Motor neuron (in vitro differentiated cells): ENCODE measurements around the gene OPCML. TPM values are rescaled to one million over a fixed set of nuclear protein-coding genes. Genes with fewer than 3 reads are reported as not detected.
A peak's percentile ranks its signal among the peaks of the same experiment; 100 is the strongest.

ENCODE experiments used
- ATAC-seq, 8 experiments: fragments of 200-7000 bp; cut with Tn5 transposase; replicated peaks in 6 of 8; 2 replicates each; pipeline ENCODE4 v1.8.0; 2021; ENCODE audit warnings: mild to moderate bottlenecking in 8 of 8, moderate library complexity in 8 of 8
- H3K27ac ChIP-seq, 2 donors: fragments of 250-450 bp; sonication (Bioruptor Pico); 2 replicates each; pipeline ENCODE4 v1.9.0; 2021; ENCODE audit warnings: antibody characterized with exemption in 2 of 2, mild to moderate bottlenecking in 2 of 2, moderate library complexity in 1 of 2
- H3K4me1 ChIP-seq, 2 donors: fragments of 250-450 bp; sonication (Bioruptor Pico); replicated peaks in 1 of 2; 2 replicates each; pipeline ENCODE4 v1.6.1; 2021; ENCODE audit warnings: antibody characterized with exemption in 2 of 2, mild to moderate bottlenecking in 2 of 2, moderate library complexity in 1 of 2
- H3K4me3 ChIP-seq, 5 donors: fragments of 250-450 bp; sonication (Bioruptor Pico); 2 replicates each; pipeline ENCODE4 v1.9.0; 2021; ENCODE audit warnings: antibody characterized with exemption in 5 of 5, mild to moderate bottlenecking in 5 of 5, moderate library complexity in 4 of 5
- WGBS, 10 experiments: fragments of 450-650 bp; shearing (Covaris generic); methylation state at CpG; one replicate each; pipeline ENCODE4 v1.0.0; 2022; 5-methylcytosine and 5-hydroxymethylcytosine counted together
- in situ Hi-C, 9 experiments: fragments of 400-800 bp; cut with MboI; loops; one replicate each; pipeline ENCODE4 v1.15.0; 2021; ENCODE audit warnings: low sequenced_read_pairs in 9 of 9, low pct_unique_long_range_greater_than_20kb in 2 of 9; ENCODE audit not compliant: unreplicated experiment in 9 of 9
- total RNA-seq, 8 experiments: library from RNA; unstranded; fragments of 300-600 nt; gene quantifications; 2 replicates each; pipeline versions ENCODE4 v1.2.3 to v1.2.4, GENCODE V29; 2022

OPCML gene
- total RNA-seq, 8 experiments from 2014 or later, result 0.40 to 20.1 (median 7.2) TPM

GRCh38 chr11:132846075-132846474 is 686.2 kb downstream of the OPCML start:
- ATAC-seq, result no peak
- Histone ChIP-seq H3K27ac (no peak overlapping the region), H3K4me3 (no peak overlapping the region), H3K4me1 (peaks cover 0 to 31% of the 10 kb centered on the region in 2 donors)
- in situ Hi-C loops, result no loop called here
- 31 to 100% (median 75%) methylated on average over 1 to 4 of the region's 4 CpGs for WGBS, 10 experiments

- in situ Hi-C loops, result no loop called here
- no peak overlapping the region for H3K27ac ChIP-seq
- no peak overlapping the region for H3K4me3 ChIP-seq
- WGBS, 10 experiments, result 23 to 87% (median 66%) methylated on average over 3 to 5 of the region's 5 CpGs; no CpG with 5 or more reads in 2 of the 10 experiments
- peaks cover 0 to 32% of the 10 kb centered on the region in 2 donors for H3K4me1 ChIP-seq
- peak in 5 of 8 experiments; percentile 17 to 98 (median 72) for ATAC-seq
Measured at GRCh38 chr11:132844956-132845696, 687.2 kb downstream of the OPCML start.

GRCh38 chr11:132840660-132841059 is 691.6 kb downstream of the OPCML start:
- in situ Hi-C loops, result no loop called here
- H3K27ac ChIP-seq, result no peak overlapping the region

GRCh38 chr11:132840191-132840590 is 692.1 kb downstream of the OPCML start:
- Histone ChIP-seq H3K4me3 (no peak overlapping the region), H3K4me1 (peaks cover 0 to 33% of the 10 kb centered on the region in 2 donors), H3K27ac (no peak overlapping the region)
- ATAC-seq, result no peak
- in situ Hi-C loops, result no loop called here
- WGBS, 10 experiments, result 27 to 83% (median 56%) methylated on average over 1 to 5 of the region's 5 CpGs; no CpG with 5 or more reads in 2 of the 10 experiments

More at GRCh38 chr11:132840660-132841059, 691.6 kb downstream of the OPCML start:
- H3K4me1 ChIP-seq, result peaks cover 0 to 33% of the 10 kb centered on the region in 2 donors
- no peak overlapping the region for H3K4me3 ChIP-seq
- WGBS, 10 experiments, result 28 to 92% (median 78%) methylated on average over 1 to 12 of the region's 12 CpGs; no CpG with 5 or more reads in 1 of the 10 experiments
- ATAC-seq, result no peak

GRCh38 chr11:132839236-132839945 is 692.9 kb downstream of the OPCML start:
- 45 to 100% (median 78%) methylated on average over 1 to 13 of the region's 18 CpGs for WGBS, 10 experiments
- Histone ChIP-seq H3K4me3 (no peak overlapping the region), H3K27ac (no peak overlapping the region), H3K4me1 (peaks cover 0 to 25% of the 10 kb centered on the region in 2 donors)
- peak in 1 of 8 experiments; percentile 33 for ATAC-seq
- in situ Hi-C loops, result no loop called here

- in situ Hi-C loops, result no loop called here
- peak; percentile 45 to 94 (median 60) for ATAC-seq
- 39 to 100% (median 82%) methylated on average over 1 to 4 of the region's 7 CpGs; no CpG with 5 or more reads in 2 of the 10 experiments for WGBS, 10 experiments
- Histone ChIP-seq H3K27ac (no peak overlapping the region), H3K4me1 (peaks cover 0 to 17% of the 10 kb centered on the region in 2 donors), H3K4me3 (no peak overlapping the region)
Measured at GRCh38 chr11:132838627-132839026, 693.7 kb downstream of the OPCML start.

- WGBS, 10 experiments, result 47 to 100% (median 82%) methylated on average over 1 to 2 of the region's 2 CpGs; no CpG with 5 or more reads in 4 of the 10 experiments
- Histone ChIP-seq H3K4me1 (peaks cover 0 to 12% of the 10 kb centered on the region in 2 donors), H3K4me3 (no peak overlapping the region), H3K27ac (no peak overlapping the region)
- in situ Hi-C loops, result no loop called here
- peak in 2 of 8 experiments; percentile 58 to 60 for ATAC-seq
Measured at GRCh38 chr11:132831272-132831671, 701.0 kb downstream of the OPCML start.

GRCh38 chr11:132824642-132825041 is 707.7 kb downstream of the OPCML start:
- ATAC-seq, result no peak
- H3K27ac ChIP-seq, result no peak overlapping the region
- H3K4me3 ChIP-seq, result no peak overlapping the region
- H3K4me1 ChIP-seq, result peaks cover 17 to 27% of the 10 kb centered on the region in 2 donors
- 0 to 100% (median 70%) methylated on average over 1 of the region's 1 CpG; no CpG with 5 or more reads in 1 of the 10 experiments for WGBS, 10 experiments
- in situ Hi-C loops, result no loop called here

GRCh38 chr11:132822276-132822675 is 710.0 kb downstream of the OPCML start:
- peaks cover 17 to 27% of the 10 kb centered on the region in 2 donors for H3K4me1 ChIP-seq

GRCh38 chr11:132821499-132821898 is 710.8 kb downstream of the OPCML start:
- ATAC-seq, result no peak
- 17 to 90% (median 69%) methylated on average over 1 to 3 of the region's 4 CpGs; no CpG with 5 or more reads in 2 of the 10 experiments for WGBS, 10 experiments
- H3K4me3 ChIP-seq, result no peak overlapping the region
- H3K4me1 ChIP-seq, result peaks cover 17 to 27% of the 10 kb centered on the region in 2 donors
- H3K27ac ChIP-seq, result no peak overlapping the region
- in situ Hi-C loops, result no loop called here

More at GRCh38 chr11:132822276-132822675, 710.0 kb downstream of the OPCML start:
- WGBS, 10 experiments, result 77 to 100% (median 88%) methylated on average over 1 to 4 of the region's 5 CpGs; no CpG with 5 or more reads in 2 of the 10 experiments
- Histone ChIP-seq H3K27ac (no peak overlapping the region), H3K4me3 (no peak overlapping the region)
- no peak for ATAC-seq
- in situ Hi-C loops, result no loop called here

GRCh38 chr11:132821014-132821413 is 711.3 kb downstream of the OPCML start:
- WGBS, 10 experiments, result 0 to 100% (median 17%) methylated on average over 1 of the region's 1 CpG; no CpG with 5 or more reads in 5 of the 10 experiments
- ATAC-seq, result peak; percentile 86 to 98 (median 96)
- in situ Hi-C loops, result no loop called here
- Histone ChIP-seq H3K4me1 (peaks cover 17 to 27% of the 10 kb centered on the region in 2 donors), H3K4me3 (no peak overlapping the region), H3K27ac (no peak overlapping the region)

GRCh38 chr11:132818951-132819350 is 713.4 kb downstream of the OPCML start:
- H3K27ac ChIP-seq, result no peak overlapping the region
- in situ Hi-C loops, result no loop called here
- no peak overlapping the region for H3K4me3 ChIP-seq
- no peak for ATAC-seq
- peaks cover 17 to 36% of the 10 kb centered on the region in 2 donors for H3K4me1 ChIP-seq
- WGBS, 10 experiments, result 0 to 100% (median 40%) methylated on average over 1 of the region's 1 CpG; no CpG with 5 or more reads in 1 of the 10 experiments

GRCh38 chr11:132817387-132817786 is 714.9 kb downstream of the OPCML start:
- 86 to 100% (median 100%) methylated on average over 1 of the region's 1 CpG; no CpG with 5 or more reads in 3 of the 10 experiments for WGBS, 10 experiments

More at GRCh38 chr11:132817387-132817786, 714.9 kb downstream of the OPCML start:
- Histone ChIP-seq H3K4me3 (no peak overlapping the region), H3K4me1 (peaks cover 17 to 38% of the 10 kb centered on the region in 2 donors), H3K27ac (no peak overlapping the region)
- no peak for ATAC-seq
- in situ Hi-C loops, result no loop called here
